PFSK-1 (cell line): Measurements from ENCODE around the gene FOXO4.
A peak's percentile ranks its signal among the peaks of the same experiment; 100 is the strongest.

Experiments
- FOXP2 ChIP-seq: optimal IDR thresholded peaks from 2 replicates; pipeline ENCODE3; 2011; ENCODE audit warnings: borderline replicate concordance, control low read depth, inconsistent platforms; ENCODE audit not compliant: insufficient read depth; ENCODE audit errors: extremely low read length, extremely low read depth
- POLR2AphosphoS5 ChIP-seq: IDR thresholded peaks from 2 replicates; pipeline ENCODE4 v1.6.1; 2012; ENCODE audit warnings: low read depth, mild to moderate bottlenecking, control low read depth, low read length, moderate library complexity
- SIN3A ChIP-seq: IDR thresholded peaks from 2 replicates; pipeline ENCODE4 v1.6.1; 2012; ENCODE audit warnings: mild to moderate bottlenecking, low read length, moderate library complexity, borderline replicate concordance; ENCODE audit not compliant: insufficient read depth
- TAF1 ChIP-seq: IDR thresholded peaks from 2 replicates; pipeline ENCODE4 v1.6.1; 2012; ENCODE audit warnings: low read length, control low read depth, borderline replicate concordance; ENCODE audit not compliant: insufficient read depth
- TF ChIP-seq, protein P1 (sequence below), 2 experiments: IDR thresholded peaks; 2 replicates each; pipeline versions ENCODE4 v1.6.1 to v1.8.0; 2011 to 2012; ENCODE audit warnings: low read depth in 2 of 2, low read length in 2 of 2, control low read depth in 1 of 2, inconsistent platforms in 1 of 2, mild to moderate bottlenecking in 1 of 2, moderate library complexity in 1 of 2; ENCODE audit not compliant: insufficient read depth in 1 of 2

Gene FOXO4

DNA sequence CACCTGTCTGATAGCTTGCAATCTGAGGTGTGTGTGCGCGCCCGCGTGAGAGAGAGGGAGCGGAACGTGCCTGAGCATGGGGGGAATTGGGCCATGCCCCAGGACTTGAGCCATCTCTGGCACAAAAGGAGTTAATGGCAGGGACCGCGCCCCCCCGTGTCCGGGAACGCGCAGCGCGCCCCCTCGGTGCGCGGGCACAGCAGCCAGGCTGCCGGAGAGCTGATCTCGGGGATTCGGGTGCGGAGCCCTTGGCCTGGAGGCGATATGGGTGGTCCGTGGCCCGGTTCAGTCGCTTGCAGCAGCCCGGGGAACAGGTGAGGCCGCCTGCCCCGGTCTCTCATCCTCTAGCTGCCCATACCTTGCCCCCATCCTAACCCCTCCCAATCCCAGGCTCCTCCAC is 49.0 kb downstream of the FOXO4 start, which contains the start of gene NLGN3:
NLGN3 (plus strand) TSS at position 191 of the 400 bp plus-strand sequence. CDS start 2,909 bp downstream, outside the sequence.
- TF ChIP-seq, protein P1, sequence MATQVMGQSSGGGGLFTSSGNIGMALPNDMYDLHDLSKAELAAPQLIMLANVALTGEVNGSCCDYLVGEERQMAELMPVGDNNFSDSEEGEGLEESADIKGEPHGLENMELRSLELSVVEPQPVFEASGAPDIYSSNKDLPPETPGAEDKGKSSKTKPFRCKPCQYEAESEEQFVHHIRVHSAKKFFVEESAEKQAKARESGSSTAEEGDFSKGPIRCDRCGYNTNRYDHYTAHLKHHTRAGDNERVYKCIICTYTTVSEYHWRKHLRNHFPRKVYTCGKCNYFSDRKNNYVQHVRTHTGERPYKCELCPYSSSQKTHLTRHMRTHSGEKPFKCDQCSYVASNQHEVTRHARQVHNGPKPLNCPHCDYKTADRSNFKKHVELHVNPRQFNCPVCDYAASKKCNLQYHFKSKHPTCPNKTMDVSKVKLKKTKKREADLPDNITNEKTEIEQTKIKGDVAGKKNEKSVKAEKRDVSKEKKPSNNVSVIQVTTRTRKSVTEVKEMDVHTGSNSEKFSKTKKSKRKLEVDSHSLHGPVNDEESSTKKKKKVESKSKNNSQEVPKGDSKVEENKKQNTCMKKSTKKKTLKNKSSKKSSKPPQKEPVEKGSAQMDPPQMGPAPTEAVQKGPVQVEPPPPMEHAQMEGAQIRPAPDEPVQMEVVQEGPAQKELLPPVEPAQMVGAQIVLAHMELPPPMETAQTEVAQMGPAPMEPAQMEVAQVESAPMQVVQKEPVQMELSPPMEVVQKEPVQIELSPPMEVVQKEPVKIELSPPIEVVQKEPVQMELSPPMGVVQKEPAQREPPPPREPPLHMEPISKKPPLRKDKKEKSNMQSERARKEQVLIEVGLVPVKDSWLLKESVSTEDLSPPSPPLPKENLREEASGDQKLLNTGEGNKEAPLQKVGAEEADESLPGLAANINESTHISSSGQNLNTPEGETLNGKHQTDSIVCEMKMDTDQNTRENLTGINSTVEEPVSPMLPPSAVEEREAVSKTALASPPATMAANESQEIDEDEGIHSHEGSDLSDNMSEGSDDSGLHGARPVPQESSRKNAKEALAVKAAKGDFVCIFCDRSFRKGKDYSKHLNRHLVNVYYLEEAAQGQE (IDR thresholded peaks at IDR 0.05; ENCODE audit: insufficient read depth in 1 of 2, low read depth in 2 of 2, low read length in 2 of 2) = no peak
- TF ChIP-seq POLR2AphosphoS5 = 0 out of 2 replicates have a peak, but pooled peaks have one; percentile 17
- no peak for TF ChIP-seq TAF1

DNA sequence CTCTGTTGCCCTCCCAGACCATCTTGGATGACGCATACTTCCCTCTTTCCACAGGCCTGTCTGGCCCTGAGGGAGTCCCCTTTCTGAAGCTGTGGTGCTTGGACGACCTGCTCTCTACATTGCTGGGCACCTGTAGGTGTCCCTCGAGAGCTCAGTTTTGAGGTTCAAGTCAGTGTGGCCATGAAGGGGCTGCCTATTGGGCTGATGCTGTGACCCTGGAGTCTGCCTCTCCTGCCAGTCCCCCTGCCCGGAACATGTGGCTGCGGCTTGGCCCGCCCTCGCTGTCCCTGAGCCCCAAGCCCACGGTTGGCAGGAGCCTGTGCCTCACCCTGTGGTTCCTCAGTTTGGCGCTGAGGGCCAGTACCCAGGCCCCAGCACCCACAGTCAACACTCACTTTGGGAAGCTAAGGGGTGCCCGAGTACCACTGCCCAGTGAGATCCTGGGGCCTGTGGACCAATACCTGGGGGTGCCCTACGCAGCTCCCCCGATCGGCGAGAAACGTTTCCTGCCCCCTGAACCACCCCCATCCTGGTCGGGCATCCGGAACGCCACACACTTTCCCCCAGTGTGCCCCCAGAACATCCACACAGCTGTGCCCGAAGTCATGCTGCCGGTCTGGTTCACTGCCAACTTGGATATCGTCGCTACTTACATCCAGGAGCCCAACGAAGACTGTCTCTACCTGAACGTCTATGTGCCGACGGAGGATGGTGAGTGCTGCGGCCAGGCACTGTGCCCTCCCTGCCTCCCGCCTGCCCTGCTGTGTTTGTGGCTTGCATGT is 52.0 kb downstream of the FOXO4 start:
- TF ChIP-seq FOXP2 (no peak), SIN3A (no peak), POLR2AphosphoS5 (no peak), TAF1 (no peak)
- TF ChIP-seq, protein P1 (IDR thresholded peaks at IDR 0.05; ENCODE audit: insufficient read depth in 1 of 2, low read depth in 2 of 2, low read length in 2 of 2) = no peak

DNA sequence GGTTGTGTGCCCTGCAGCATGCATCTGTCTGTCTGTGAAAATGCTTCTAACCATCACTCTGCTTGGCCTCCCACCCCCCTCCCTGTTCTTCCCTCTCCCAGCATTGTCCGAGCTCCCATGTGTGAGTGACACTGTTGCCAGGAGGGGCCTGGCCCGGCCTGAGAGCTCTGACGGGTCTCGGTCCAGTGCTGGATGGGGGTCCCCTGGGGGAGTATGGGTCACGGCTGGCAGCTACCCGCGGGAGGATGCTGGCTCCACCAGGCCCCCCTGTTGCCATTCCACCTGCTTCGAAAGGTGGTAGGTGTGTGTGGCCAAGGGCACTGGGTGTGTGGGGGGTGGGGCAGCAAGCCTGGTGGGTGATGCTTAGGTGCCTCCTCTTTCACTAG is 52.6 kb downstream of the FOXO4 start:
- TF ChIP-seq POLR2AphosphoS5 = no peak
- TF ChIP-seq TAF1 = no peak
- no peak for TF ChIP-seq FOXP2
- no peak for TF ChIP-seq SIN3A
- TF ChIP-seq, protein P1 (IDR thresholded peaks at IDR 0.05; ENCODE audit: insufficient read depth in 1 of 2, low read depth in 2 of 2, low read length in 2 of 2) = no peak

DNA sequence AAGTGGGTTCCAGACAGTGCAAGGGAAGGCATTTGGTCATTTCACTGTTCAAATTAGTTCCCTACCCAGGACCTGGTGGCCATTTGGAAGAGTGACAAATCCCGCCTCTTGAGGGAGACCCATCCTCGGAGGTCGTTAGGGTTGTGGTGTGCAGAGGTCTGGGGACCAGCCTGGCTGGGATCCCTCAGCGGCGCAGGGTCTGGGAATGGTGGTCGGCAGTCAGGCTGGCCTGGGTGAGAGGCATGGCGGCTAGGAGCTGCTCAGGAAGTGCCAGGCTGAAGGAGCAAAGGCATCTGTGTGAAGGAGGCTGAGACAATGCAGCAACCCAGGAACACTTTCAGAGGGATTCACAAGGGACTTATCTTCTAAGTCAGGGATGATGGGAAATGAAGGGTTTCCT is 55.7 kb downstream of the FOXO4 start:
- TF ChIP-seq POLR2AphosphoS5 (no peak), FOXP2 (no peak), TAF1 (no peak), SIN3A (no peak)
- TF ChIP-seq, protein P1 (IDR thresholded peaks at IDR 0.05; ENCODE audit: insufficient read depth in 1 of 2, low read depth in 2 of 2, low read length in 2 of 2) = no peak
